SW 1271 (cell line): Measurements from ENCODE around the gene PLCH1.

Experiments used
- DNase-seq, 2 experiments: peaks; one replicate each; lab custom pipeline; 2025; lab: John Stamatoyannopoulos, UW

The PLCH1 gene

GRCh38 chr3:155334914-155335723 is 409.8 kb downstream of the PLCH1 start:
- no peak for DNase-seq

- DNase-seq, result no peak
Measured at GRCh38 chr3:155334215-155334913, 410.5 kb downstream of the PLCH1 start.

GRCh38 chr3:155332716-155333115 is 412.2 kb downstream of the PLCH1 start:
- no peak for DNase-seq

- DNase-seq, result no peak
Measured at GRCh38 chr3:155331078-155331477, 413.8 kb downstream of the PLCH1 start.

- no peak for DNase-seq
Measured at GRCh38 chr3:155330370-155330769, 414.5 kb downstream of the PLCH1 start.

- DNase-seq, result no peak
Measured at GRCh38 chr3:155329513-155330048, 415.3 kb downstream of the PLCH1 start.

GRCh38 chr3:155327871-155328270 is 417.0 kb downstream of the PLCH1 start:
- no peak for DNase-seq

- no peak for DNase-seq
Measured at GRCh38 chr3:155327430-155327829, 417.4 kb downstream of the PLCH1 start.

- DNase-seq, result no peak
Measured at GRCh38 chr3:155326901-155327300, 418.0 kb downstream of the PLCH1 start.

GRCh38 chr3:155326244-155326643 is 418.6 kb downstream of the PLCH1 start:
- DNase-seq, result no peak
